Activated naive CD4-positive, alpha-beta T cell (primary cell): ENCODE measurements around the gene SMARCC1.
"Not testable (repeated sequence)": the region's sequence is repeated elsewhere in the genome, so short reads cannot be mapped to it uniquely, and the experiment has no call there.

ENCODE experiments used
- DNase-seq, 4 experiments: peaks; one replicate each; lab custom pipeline; 2025; lab: John Stamatoyannopoulos, UW

SMARCC1 gene

GRCh38 chr3:47766186-47766585 is 15.5 kb downstream of the SMARCC1 start:
- DNase-seq, result no peak

GRCh38 chr3:47762233-47762632 is 19.5 kb downstream of the SMARCC1 start:
- DNase-seq, result no peak

DNA sequence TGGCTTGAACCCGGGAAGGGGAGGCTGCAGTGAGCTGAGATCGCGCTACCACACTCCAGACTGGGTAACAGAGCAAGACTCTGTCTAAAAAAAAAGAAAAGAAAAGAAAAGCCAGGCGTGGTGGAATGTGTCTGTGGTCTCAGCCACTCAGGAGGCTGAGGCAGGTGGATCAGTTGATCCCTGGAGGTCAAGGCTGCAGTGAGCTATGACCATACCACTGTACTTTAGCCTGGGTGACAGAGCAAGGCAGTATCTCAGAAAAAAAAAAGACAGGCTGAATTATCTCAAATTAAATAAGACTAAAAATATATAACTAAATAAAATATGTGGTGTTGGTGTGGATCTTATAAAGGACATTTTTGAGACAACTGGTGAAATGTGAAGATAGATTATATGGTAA is 20.6 kb downstream of the SMARCC1 start:
- no peak for DNase-seq

GRCh38 chr3:47760207-47760606 is 21.5 kb downstream of the SMARCC1 start:
- DNase-seq, result not testable (repeated sequence)

- no peak for DNase-seq
These were observed 23.2 kb downstream of the SMARCC1 start for GRCh38 chr3:47758261-47759025.

- no peak for DNase-seq
These were observed 29.0 kb downstream of the SMARCC1 start for GRCh38 chr3:47752716-47753115.

GRCh38 chr3:47750811-47751354 is 30.8 kb downstream of the SMARCC1 start:
- not testable (repeated sequence) for DNase-seq

DNA sequence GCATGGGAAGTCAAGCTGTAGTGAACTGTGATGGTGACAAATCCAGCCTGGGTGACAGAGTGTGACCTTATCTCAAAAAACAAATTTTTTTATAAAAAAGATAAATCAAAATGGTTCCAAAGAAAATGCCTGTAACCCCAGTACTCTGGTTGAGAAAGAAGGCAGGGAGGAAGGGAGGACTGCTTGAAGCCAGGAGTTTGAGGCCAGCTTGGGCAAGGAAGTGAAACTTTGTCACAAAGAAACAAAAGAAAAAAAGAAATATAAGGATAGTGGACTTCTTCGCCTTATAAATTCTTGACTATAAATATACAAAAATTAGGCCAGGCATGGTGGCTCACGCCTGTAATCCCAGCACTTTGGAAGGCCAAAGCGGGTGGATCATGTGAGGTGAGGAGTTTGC is 34.1 kb downstream of the SMARCC1 start:
- DNase-seq, result no peak

GRCh38 chr3:47746264-47746663 is 35.4 kb downstream of the SMARCC1 start:
- no peak for DNase-seq

DNA sequence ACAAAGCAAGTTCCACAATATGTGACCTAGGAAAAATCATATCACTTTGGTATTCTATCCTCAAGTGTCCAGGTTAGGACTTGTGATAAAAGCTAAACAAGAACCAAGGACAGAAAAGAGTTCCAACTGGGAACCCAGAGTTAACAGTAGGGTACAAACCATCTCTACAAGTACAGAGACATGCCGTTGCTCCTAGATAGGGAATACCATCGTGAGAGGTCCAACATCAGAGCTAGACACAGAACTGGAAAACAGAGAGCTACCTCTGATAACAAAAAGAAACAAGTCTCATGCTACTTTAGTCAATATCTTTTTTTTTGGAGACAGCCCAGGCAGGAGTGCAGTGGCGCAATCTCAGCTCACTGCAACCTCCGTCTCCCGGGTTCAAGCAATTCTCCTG is 37.8 kb downstream of the SMARCC1 start:
- DNase-seq, result no peak

GRCh38 chr3:47743352-47743751 is 38.3 kb downstream of the SMARCC1 start:
- DNase-seq, result not testable (repeated sequence)

DNA sequence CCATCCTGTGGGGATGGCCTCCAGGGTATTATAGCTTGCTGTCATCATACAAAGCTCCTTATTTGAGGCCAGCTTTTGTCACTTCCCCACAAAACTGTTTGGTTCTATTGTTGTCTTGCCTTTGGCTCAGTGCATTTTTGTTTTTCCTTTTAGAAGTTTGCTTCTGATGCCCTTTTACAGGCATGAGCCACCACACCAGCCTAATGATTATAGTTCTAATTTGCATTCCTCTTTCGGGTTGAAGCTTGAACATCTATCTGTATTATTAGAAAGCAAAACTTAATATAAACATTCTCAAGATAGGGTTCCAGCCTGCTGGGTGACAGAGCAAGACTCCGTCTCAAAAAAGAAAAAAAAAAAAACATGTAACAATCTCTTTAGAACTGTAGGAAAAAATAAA is 39.8 kb downstream of the SMARCC1 start:
- DNase-seq, result no peak

- DNase-seq, result no peak
These were observed 49.5 kb downstream of the SMARCC1 start for GRCh38 chr3:47732143-47732542.

DNA sequence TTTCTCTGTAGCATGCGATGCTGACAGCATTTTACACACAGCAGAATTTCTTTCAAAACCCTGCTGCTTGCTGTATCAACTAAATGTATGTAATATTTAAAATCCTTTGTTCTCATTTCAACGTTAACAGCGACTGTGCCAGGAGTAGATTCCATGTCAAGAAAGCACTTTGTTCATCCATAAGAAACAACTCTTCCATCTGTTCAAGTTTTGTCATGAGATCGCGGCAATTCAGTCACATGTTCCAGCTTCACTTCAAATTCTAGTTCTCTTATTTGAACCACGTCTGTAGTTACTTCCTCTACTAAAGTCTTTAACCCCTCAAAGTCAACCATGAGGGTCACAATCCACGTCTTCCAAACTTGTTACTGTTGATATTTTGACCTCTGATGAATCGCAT is 50.6 kb downstream of the SMARCC1 start:
- no peak for DNase-seq

DNA sequence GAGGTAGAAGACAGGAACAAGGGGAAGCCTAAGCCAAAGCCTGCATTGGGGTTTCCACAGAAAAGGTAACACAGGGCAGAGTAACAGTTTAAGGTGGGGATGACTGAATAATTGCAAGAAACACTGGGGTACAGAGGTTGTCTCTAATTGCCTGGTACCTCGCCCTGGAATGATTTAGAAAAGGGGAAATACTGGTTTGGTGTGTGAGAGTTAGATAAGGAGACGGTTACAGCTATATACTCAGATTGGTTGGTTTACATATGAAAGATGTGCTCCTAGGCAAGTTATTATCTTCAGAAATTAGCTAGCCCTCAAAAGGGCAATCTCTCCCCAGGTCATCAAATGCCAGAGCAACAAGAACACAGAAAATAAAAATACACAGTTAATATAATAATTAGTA is 58.8 kb downstream of the SMARCC1 start:
- DNase-seq, result no peak

- not testable (repeated sequence) for DNase-seq
These were observed 64.2 kb downstream of the SMARCC1 start for GRCh38 chr3:47717448-47717847.

DNA sequence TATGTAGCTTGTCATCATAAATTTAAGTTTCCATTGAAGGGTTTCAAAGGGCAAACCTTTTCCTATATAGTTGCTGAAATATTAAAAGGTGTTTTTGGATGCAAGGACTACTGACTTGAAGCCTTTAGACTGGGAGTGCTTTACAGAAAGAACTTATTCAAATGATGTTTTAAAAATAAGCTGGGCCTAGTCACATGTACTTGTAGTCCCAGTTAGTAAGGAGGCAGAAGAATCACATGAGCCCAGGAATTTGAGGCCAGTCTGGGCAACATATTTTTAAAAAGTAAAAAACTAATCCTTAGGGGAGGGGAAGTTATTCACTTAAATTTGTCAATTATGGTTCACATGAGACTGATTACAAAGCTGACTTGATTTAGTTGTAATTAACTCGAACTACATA is 65.0 kb downstream of the SMARCC1 start:
- DNase-seq, result no peak

- no peak for DNase-seq
These were observed 65.8 kb downstream of the SMARCC1 start for GRCh38 chr3:47715928-47716327.

- no peak for DNase-seq
These were observed 67.1 kb downstream of the SMARCC1 start for GRCh38 chr3:47714606-47715005.

GRCh38 chr3:47713655-47714054 is 68.0 kb downstream of the SMARCC1 start:
- no peak for DNase-seq

GRCh38 chr3:47712398-47712797 is 69.3 kb downstream of the SMARCC1 start:
- DNase-seq, result no peak

- no peak for DNase-seq
These were observed 70.1 kb downstream of the SMARCC1 start for GRCh38 chr3:47711596-47711995.

DNA sequence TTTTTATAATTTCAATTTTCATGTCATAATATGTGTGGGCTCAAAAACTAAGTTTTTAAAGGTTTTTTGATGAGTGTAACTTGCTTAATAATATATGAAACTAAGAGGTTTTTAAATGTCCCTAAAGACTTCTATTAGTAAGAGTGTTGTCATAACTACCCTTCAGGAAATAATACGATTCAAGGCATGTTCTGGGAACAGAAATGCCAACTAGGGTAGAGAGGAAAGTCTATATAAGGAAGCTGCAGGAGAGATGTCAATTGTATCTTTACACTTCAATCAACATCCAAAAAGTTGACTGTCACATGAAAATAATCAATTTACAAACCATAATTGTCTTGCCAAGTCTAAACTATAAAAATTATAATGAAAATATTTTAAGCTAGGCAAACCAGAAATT is 76.3 kb downstream of the SMARCC1 start:
- DNase-seq, result no peak

DNA sequence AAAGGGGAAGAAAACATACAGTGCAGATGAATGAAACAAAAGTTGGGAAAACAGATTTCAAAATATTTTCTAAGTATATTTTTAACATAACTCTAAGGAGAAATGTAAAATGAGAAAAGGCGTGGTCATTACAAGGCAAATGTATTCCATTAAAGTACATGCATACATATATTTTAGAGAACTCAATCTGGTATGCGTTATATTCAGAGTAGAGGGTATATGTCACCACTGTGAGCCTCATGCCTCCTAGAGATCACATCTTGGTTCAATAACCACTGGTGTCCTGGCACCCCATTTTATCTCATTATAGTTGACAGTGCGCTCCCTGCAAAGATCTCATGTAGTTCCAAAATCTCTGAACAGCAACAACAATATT is 77.5 kb downstream of the SMARCC1 start:
- no peak for DNase-seq
